SK-N-SH treated with all-trans-retinoic acid at 6 μM for 48 hours (cell line): ENCODE measurements around the gene HSP90AA1.

Experiments
- ATAC-seq: fragments of 200-7000 bp; cut with Tn5 transposase; 3 replicates; pipeline ENCODE4 v1.9.1; 2020; ENCODE audit warnings: mild to moderate bottlenecking, moderate library complexity
- BACH2 ChIP-seq: fragments of 250-450 bp; sonication (Bioruptor Pico); IDR thresholded peaks from 2 replicates; pipeline ENCODE4 v1.9.0; 2021; ENCODE audit warnings: mild to moderate bottlenecking, borderline replicate concordance
- ESRRG ChIP-seq: fragments of 250-450 bp; sonication (Bioruptor Pico); IDR thresholded peaks from 2 replicates; pipeline ENCODE4 v1.6.1; 2021; ENCODE audit warnings: mild to moderate bottlenecking
- GLIS3 ChIP-seq: fragments of 250-450 bp; sonication (Bioruptor Pico); IDR thresholded peaks from 2 replicates; pipeline ENCODE4 v1.5.0; 2020; ENCODE audit warnings: mild to moderate bottlenecking, moderate library complexity
- OSR1 ChIP-seq: fragments of 250-450 bp; sonication (Bioruptor Pico); IDR thresholded peaks from 2 replicates; pipeline ENCODE4 v1.8.0; 2022; ENCODE audit warnings: moderate library complexity, mild to moderate bottlenecking, inconsistent platforms
- POU6F1 ChIP-seq: fragments of 250-450 bp; sonication (Bioruptor Pico); IDR thresholded peaks from 2 replicates; pipeline ENCODE4 v1.8.0; 2021; ENCODE audit warnings: low read depth, mild to moderate bottlenecking, moderate library complexity, borderline replicate concordance
- PPARA ChIP-seq: fragments of 250-450 bp; sonication (Bioruptor Pico); IDR thresholded peaks from 2 replicates; pipeline ENCODE4 v1.5.0; 2020; ENCODE audit warnings: mild to moderate bottlenecking, borderline replicate concordance
- SNAI2 ChIP-seq: fragments of 250-450 bp; sonication (Bioruptor Pico); IDR thresholded peaks from 2 replicates; pipeline ENCODE4 v1.5.0; 2020; ENCODE audit warnings: mild to moderate bottlenecking, moderate library complexity
- TCF4 ChIP-seq: fragments of 250-450 bp; sonication (Bioruptor Pico); IDR thresholded peaks from 2 replicates; pipeline ENCODE4 v1.8.0; 2021; ENCODE audit warnings: mild to moderate bottlenecking, moderate library complexity, borderline replicate concordance
- TSHZ2 ChIP-seq: fragments of 250-450 bp; sonication (Bioruptor Pico); IDR thresholded peaks from 2 replicates; pipeline ENCODE4 v1.5.0; 2020; ENCODE audit warnings: mild to moderate bottlenecking, moderate library complexity
- ZC3H10 ChIP-seq: fragments of 250-450 bp; sonication (Bioruptor Pico); IDR thresholded peaks from 2 replicates; pipeline ENCODE4 v1.5.1; 2021; ENCODE audit warnings: mild to moderate bottlenecking, moderate library complexity
- ZFP3 ChIP-seq: fragments of 250-450 bp; sonication (Bioruptor Pico); IDR thresholded peaks from 2 replicates; pipeline ENCODE4 v1.5.0; 2020; ENCODE audit warnings: mild to moderate bottlenecking, moderate library complexity
- ZFP30 ChIP-seq: fragments of 450-650 bp; formaldehyde crosslinking; IDR thresholded peaks from 2 replicates; pipeline ENCODE4 v1.5.0; 2022; ENCODE audit warnings: mild to moderate bottlenecking, moderate library complexity
- ZNF565 ChIP-seq: fragments of 450-650 bp; formaldehyde crosslinking; conservative IDR thresholded peaks from 2 replicates; pipeline ENCODE4 v1.5.0; 2020; ENCODE audit warnings: low read depth, mild to moderate bottlenecking, moderate library complexity
- ZNF70 ChIP-seq: fragments of 450-650 bp; formaldehyde crosslinking; IDR thresholded peaks from 2 replicates; pipeline ENCODE4 v1.5.0; 2020; ENCODE audit warnings: mild to moderate bottlenecking, moderate library complexity
- ZNF8 ChIP-seq: fragments of 450-650 bp; formaldehyde crosslinking; IDR thresholded peaks from 2 replicates; pipeline ENCODE4 v1.5.0; 2020; ENCODE audit warnings: mild to moderate bottlenecking, moderate library complexity
- TF ChIP-seq, protein P1 (sequence below): fragments of 250-450 bp; sonication (Bioruptor Pico); IDR thresholded peaks from 2 replicates; pipeline ENCODE4 v1.5.1; 2020; ENCODE audit warnings: low read depth, mild to moderate bottlenecking, moderate library complexity

Gene HSP90AA1

DNA sequence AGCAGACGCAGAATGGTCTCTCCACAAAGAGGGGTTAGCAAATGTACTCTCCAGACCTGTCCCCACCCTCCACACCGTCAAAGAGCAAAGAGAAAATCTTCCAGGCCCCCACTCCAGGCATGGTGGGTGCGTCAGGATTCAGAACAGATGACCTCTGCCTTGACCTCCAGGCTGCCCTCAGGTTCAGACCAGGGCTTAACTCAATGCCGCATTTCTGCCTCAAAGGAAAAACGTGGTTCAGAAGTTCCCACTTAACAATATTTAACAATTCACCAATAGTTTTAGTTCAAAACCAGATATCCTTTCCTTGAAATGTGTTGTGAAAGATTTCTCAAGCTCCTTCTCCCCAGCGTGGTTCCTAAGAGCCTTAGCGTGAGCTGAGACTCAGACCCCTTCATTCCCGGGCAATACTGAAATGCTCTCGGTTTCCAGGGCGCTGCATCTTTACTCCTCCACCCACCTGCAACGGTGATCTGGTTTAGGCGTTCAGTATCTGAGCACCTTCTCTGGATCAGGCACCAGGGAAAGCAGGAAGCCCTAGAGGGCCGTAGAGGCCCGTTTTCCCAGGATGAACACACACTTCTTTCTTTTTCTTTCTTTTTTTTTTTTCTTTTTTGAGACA lies 22.9 kb downstream of the HSP90AA1 start (continued):
- TF ChIP-seq ZNF8 (CRISPR knock-in tag) (no peak), ESRRG (no peak)

GRCh38 chr14:102063109-102063807 lies 23.6 kb downstream of the HSP90AA1 start:
- no peak for TF ChIP-seq GLIS3 (CRISPR knock-in tag)
- TF ChIP-seq ZFP3 (CRISPR knock-in tag) = no peak
- peak; percentile 97 for ATAC-seq

DNA sequence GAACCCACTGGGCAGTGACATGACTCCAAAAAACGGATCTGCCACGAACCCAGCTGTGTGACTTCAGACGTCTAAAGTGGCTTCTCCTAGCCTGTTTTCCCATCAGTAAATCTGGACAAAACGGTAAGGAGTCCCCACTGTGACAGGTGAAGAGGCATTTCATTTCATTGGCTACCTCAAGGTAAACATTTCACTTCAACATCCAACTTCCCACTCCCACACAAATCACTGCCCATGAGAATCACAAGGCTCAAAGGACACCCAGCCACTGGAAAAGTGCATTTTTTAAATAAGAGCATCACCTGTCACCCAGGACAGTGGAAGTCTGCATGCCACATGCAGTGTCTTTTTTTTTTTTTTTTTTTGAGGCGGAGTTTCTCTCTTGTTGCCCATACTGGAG lies 27.9 kb downstream of the HSP90AA1 start:
- TF ChIP-seq ZFP3 (CRISPR knock-in tag) (no peak), SNAI2 (no peak), ZNF565 (CRISPR knock-in tag) (no peak), OSR1 (CRISPR knock-in tag) (no peak), ZNF70 (CRISPR knock-in tag) (no peak)
- TF ChIP-seq, protein P1, sequence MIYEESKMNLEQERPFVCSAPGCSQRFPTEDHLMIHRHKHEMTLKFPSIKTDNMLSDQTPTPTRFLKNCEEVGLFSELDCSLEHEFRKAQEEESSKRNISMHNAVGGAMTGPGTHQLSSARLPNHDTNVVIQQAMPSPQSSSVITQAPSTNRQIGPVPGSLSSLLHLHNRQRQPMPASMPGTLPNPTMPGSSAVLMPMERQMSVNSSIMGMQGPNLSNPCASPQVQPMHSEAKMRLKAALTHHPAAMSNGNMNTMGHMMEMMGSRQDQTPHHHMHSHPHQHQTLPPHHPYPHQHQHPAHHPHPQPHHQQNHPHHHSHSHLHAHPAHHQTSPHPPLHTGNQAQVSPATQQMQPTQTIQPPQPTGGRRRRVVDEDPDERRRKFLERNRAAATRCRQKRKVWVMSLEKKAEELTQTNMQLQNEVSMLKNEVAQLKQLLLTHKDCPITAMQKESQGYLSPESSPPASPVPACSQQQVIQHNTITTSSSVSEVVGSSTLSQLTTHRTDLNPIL (CRISPR knock-in tag) = no peak

GRCh38 chr14:102058146-102058545 lies 28.7 kb downstream of the HSP90AA1 start:
- no peak for TF ChIP-seq TSHZ2
- no peak for TF ChIP-seq BACH2 (CRISPR knock-in tag)
- TF ChIP-seq ZFP30 (CRISPR knock-in tag) = no peak
- no peak for TF ChIP-seq OSR1 (CRISPR knock-in tag)
- TF ChIP-seq ZNF8 (CRISPR knock-in tag) = no peak
- TF ChIP-seq ESRRG = no peak
- TF ChIP-seq SNAI2 = no peak
- ATAC-seq = no peak

More for the DNA sequence above, 27.9 kb downstream of the HSP90AA1 start:
- no peak for ATAC-seq

GRCh38 chr14:102057480-102058114 lies 29.2 kb downstream of the HSP90AA1 start:
- peak; percentile 18 for ATAC-seq
- no peak for TF ChIP-seq PPARA (CRISPR knock-in tag)
- no peak for TF ChIP-seq POU6F1 (CRISPR knock-in tag)
- TF ChIP-seq ZC3H10 (CRISPR knock-in tag) = no peak
- TF ChIP-seq TCF4 = no peak
- TF ChIP-seq, protein P1 (CRISPR knock-in tag) = no peak
- no peak for TF ChIP-seq BACH2 (CRISPR knock-in tag)
- TF ChIP-seq, all 23 proteins: peak for 0
